GM21528 (cell line): Measurements from ENCODE around the gene PEX19.

ENCODE experiments used
- ATAC-seq: cut with Tn5 transposase; IDR thresholded peaks from one replicate; pipeline ENCODE4 v1.9.1; 2021; ENCODE audit warnings: mild to moderate bottlenecking, moderate library complexity; ENCODE audit not compliant: unreplicated experiment, low FRiP score

The PEX19 gene

DNA sequence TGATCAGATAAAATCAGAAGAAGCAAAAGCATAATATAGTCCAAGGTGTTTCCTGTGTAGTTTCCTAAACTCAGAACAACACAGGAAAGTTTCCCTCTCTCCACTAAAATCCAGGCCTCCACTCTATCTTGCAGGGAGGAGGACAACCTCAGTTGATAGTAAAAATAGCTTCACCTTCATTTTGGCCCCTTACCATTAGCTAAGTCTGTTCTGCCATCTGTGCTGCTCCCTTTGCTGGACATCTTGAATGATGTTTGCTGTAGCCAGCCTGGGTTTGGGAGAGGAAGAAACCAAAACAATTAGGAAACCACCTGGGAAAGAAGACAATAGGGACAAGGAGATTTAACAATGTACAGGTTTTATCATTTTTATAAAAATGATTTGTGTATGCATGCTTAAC, 41.2 kb downstream of the PEX19 start:
- ATAC-seq, result no peak

DNA sequence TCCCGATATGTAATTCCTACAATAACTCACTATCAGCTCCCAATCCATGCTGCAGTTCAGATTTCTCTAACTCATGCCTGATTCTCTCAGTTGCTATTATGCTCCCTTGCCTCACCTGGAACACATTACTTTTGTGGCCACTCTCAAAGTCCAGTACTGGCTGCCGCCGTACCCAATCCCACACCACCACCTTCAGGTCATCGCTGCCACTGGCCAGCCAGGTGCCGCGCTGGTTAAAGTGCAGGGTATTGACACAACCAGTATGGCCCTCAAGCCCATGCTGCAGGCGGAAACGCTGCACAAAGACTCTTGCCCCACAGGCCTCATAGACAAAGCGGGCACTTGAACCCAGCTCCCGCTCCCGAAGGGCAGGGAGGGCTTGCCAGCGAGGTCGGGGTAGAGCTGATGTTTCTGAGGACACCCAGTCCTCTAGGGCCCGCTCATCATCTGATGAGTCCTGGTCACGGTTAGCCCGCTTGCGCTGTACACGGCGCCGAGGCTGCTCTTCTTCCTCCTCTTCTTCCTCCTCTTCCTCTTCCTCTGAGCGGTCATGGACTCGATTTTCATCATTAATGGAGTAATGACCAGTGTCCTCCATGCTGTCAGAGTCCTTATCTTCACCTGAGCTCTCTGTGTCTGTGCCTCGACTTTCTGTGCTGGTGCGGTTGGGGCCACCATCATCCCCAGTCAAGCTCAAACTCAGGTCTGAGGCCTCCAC, 45.2 kb downstream of the PEX19 start:
- no peak for ATAC-seq

DNA sequence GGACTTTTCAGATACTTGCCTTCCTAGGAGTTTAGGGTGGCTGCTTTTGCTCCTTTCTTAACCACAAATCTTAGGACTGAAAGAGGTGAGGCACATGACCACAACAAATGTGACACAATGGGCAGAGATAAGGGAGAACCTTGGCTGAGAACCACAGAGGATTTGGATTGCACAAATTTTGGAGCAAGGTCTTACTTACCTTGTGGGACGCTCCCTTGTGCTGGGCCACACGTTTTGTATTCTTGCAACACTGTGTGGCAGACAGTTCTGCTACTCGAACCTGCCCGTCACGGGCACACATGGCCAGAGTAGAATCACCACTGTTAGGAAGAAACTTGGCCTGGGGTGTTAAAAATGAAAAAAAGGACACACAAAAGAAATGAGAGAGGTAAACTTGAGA, 46.5 kb downstream of the PEX19 start:
- ATAC-seq, result no peak

DNA sequence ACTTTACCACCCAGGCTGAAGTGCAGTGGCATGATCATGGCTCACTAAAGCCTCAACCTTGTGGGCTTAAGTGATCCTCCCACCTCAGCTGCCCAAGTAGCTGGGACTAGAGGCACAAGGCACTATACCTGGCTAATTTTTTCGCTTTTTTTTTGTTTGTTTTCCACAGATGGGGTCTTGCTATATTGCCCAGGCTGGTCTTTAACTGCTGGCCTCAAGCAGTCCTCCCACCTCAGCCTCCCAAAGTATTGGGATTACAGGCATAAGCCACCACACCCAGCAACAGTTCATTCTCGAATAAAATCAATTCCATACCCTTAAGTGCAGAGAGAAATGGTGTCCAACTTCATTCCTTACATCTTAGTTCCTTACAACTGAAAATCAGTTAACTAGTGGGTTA, 47.4 kb downstream of the PEX19 start:
- no peak for ATAC-seq

DNA sequence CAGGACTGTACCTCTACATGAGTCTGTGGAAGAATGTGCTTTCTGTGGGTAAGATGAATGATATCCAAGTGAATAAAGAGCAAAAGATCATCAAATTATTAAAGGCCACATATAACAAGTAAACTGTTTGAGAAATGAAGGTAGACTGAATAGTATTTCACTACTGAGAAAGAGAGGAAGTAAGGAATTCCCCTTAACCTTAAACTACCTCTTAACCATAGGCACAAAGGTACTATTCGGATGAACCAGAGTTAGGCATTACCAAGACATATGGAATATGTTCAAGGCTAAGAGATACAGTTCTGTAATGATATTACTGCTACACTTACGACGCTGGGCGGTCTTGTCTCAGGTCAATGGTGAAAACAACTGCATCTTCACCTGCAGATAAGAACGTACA, 48.1 kb downstream of the PEX19 start:
- no peak for ATAC-seq

DNA sequence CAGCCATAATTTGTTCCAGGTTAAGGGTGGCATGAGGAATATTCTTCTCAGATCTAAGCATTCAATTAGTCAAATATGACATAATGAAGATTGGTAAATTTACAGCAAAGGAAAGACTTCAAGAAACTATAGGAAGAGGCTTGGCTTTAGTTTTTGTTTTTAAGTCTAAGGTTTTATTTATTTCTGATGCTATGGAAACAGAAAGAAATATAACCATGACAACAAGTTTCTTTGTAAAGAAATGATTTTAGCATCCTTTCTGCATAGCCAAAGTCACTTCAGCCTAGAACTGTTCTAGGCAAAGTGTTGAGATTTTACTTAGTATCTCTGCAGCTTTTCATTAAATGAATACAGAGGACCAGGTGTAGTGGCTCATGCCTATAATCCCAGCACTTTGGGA, 52.0 kb downstream of the PEX19 start:
- no peak for ATAC-seq

DNA sequence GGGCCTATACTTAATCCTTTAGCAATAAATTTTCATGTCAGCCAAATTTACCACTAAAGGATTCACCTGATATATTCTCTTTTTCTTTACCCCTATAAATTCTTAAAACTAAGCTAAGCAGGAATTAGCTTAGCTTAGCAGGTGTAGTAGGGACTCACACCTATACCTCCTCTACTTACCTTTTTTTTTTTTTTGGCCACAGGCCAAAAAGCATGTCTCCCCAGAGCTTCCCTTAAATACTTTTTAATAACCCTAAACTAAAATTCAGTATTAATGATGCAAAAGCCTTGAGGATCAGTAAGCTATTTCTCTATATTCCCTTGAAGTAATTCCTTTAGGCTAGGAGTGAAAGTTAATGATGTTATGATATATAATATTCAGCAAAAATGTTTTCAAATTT, 56.5 kb downstream of the PEX19 start:
- ATAC-seq, result no peak

DNA sequence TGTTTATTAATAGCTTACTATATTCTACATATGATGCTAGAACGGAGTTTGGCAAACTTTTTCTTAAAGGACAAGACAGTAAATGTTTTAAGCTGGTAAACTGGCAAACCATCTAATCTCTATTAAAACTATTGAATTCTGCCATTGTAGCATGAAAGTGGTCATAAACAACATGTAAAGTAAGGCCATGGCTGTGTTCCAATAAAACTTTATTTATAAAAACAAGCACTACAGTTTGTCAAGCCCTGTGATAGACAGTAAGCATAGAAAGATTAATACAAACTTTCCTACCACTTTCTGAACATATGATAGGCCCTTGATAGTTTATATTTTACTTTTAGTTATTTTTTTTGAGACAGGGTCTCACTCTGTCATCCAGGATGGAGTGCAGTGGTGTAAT, 57.4 kb downstream of the PEX19 start:
- no peak for ATAC-seq

DNA sequence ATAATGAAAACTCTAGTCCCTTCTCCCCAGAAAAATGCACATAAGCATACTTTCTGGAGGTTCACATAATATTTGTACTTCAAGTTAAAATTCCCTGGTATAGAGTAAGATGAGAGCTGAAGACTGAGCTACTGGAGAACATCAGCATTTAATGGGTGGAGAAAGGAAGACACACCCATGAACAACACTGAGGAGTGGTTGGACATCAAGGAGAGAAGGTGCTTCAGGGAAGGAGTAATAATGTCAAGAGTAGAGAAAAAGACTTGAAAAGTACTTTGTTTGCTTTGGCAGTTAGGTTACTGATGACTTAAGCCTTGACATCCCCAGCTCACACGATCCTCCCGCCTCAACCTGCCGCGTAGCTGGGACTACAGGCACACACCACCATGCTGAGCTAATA, 57.9 kb downstream of the PEX19 start:
- no peak for ATAC-seq
